Adrenal gland (tissue), 5 donors: ENCODE measurements around the gene RNLS.

Experiments
- CTCF ChIP-seq, 6 experiments: fragments of 450-650 bp in 4 of 6; fragments of 200-600 bp in 2 of 6; sonication (generic) in 1 of 6; IDR thresholded peaks; 1 replicate in 5 of 6; 2 replicates in 1 of 6; pipeline versions ENCODE4 v1.5.1 to v1.8.0; 2016 to 2021; ENCODE audit warnings: antibody characterized with exemption in 6 of 6, mild to moderate bottlenecking in 2 of 6, moderate library complexity in 1 of 6
- POLR2A ChIP-seq, 2 donors: fragments of 450-650 bp; IDR thresholded peaks; one replicate each; pipeline ENCODE4 v1.6.1; 2017; ENCODE audit warnings: antibody characterized with exemption in 2 of 2, mild to moderate bottlenecking in 2 of 2, moderate library complexity in 1 of 2
- donor health status: DM: no; HTN: no; CAD: no.

GRCh38 chr10:88413412-88413811, 169.7 kb downstream of the RNLS start:
- no peak for TF ChIP-seq CTCF (IDR thresholded peaks at IDR 0.05)
- TF ChIP-seq POLR2A (IDR thresholded peaks at IDR 0.05) = no peak
